ENCODE measurements around the gene TCN2.
"Not testable (repeated sequence)": the region's sequence is repeated elsewhere in the genome, so short reads cannot be mapped to it uniquely, and the experiment has no call there.

Gene TCN2

DNA sequence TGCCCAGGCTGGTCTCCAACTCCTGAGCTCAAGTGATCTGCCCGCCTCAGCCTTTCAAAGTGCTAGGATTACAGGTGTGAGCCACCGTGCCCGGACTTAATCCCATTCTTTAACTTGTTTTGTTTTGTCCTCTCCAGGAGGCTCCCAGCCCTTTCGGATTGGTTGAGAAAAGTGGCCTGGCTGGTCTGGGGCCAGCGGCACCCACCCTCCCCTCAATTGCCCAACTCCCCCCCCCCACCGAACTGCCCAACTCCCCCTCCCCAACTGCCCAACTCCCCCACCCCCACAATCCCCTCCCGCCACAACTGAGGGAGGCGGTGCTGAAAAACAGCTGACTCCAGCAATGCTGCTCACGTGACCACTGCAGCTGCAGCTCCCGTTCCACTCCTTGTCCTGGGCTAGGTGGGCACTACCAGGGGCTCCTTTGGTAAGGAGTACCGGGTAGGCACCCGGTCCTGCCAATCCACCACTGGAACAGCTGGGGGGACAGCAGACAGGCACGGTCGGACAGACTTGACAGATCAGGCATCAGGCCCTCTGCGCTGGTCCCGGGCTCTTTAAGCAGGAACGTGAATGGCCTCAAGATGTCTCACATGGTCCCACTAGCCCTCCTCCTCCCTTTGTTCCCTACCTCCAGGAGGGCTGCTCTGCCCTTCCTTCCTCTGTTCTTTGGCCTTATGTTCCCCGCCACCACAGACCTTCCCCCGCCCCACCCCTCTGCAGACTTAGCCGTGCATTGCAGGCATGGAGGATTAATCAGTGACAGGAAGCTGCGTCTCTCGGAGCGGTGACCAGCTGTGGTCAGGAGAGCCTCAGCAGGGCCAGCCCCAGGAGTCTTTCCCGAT lies at the start of gene TCN2:
TCN2 (plus strand) TSS at position 720 of the 845 bp plus-strand sequence. CDS start 158 bp downstream, outside the sequence.
- DNase-seq, result peak in 4 of 6 experiments; percentile 13 to 48 (median 25)

DNA sequence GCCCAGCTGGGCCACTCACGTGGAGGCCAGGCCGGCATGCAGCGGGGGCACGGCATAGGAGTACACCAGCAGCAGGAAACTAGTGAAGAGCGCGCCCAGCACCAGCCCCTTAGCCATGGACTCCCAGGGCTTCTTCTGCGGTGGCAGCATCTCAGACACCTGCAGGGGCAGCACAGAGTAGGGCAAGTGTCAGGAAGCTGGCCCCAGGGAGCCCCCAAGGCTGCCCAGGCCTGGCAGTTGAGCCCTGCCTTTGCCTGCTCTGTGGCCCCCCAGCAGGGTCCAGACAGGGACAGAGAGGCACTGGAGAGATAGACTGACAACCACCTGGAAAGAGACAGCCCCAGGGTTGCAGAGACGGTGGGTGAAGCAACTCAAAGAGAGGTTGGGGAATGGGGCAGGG lies 49.7 kb upstream of the TCN2 start:
- no peak for DNase-seq

DNA sequence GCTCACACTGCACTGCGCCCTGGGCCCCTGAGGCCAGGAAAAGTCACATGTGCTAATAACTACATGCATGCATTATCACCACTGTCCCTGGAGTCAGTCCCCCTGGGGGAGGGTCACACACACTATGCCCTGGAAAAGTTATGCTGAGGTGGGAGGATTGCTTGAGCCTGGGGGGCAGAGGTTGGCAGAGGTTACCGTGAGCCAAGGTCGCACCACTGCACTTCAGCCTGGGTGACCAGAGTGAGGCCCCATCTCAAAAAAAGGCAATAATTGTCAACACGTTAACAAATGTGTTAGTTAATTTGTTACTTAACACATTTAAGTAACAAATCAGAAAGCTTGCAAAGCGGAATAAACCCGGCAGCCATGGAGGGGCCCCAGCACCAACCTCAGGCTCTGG lies 47.1 kb upstream of the TCN2 start:
- no peak for DNase-seq

DNA sequence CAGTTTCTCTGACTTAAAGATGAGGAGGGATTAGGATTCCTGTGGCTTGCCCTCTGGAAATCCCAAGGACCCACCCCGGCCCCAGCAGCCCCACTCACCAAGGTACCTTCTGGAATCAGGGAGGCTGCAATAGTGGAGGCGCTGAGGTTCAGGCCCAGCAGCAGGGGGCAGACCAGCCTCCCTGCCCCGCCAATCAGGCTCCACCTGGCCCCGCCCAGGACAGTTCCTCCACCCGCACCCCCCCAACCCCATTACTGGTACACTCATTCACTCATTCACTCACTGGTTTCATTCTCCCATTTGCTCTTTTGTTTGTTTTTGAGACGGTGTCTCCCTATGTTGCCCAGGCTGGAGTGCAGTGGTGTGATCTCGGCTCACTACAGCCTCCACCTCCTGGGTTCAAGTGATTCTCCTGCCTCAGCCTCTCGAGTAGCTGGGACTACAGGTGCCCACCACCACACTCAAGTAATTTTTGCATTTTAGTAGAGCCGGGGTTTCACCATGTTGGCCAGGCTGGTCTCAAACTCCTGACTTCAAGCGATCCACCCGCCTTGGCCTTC lies 46.3 kb upstream of the TCN2 start:
- not testable (repeated sequence) for DNase-seq

DNA sequence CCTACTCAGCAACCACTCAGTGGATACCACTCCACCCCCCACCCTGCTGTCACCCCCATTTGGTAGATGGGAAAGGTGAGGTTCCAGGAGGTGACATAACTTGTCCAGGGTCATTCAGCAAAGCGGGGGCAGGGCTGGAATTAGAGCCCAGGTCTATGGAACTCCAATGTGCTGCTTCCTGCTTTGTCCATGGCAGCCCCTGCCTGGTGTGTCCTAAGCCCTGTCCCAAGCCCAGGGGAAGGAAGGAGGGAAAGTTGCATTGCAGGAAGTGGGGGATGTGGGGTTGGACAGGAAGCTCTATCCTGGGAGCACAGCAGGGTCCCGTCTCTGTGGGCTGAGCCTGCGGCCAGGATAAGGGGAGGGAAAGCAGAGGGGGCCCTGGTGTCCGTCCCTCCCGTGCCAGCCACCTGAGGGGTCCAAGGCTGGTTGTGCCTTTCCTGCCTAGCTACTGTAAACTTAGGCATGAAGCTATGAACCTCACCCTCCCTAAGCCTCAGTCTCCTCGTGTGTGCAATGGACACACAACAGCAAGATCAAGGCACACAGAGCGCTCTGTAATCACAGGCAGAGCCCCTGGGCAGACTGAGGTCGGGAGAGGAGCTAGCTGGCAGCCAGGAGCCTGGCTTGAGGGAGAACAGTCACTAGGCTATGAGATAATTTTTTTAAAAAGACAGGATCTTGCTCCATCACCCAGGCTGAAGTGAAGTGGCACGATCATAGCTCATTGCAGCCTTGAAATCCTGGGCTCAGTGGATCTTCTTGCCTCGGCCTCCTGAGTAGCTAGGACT lies 45.4 kb upstream of the TCN2 start:
- DNase-seq, result no peak

DNA sequence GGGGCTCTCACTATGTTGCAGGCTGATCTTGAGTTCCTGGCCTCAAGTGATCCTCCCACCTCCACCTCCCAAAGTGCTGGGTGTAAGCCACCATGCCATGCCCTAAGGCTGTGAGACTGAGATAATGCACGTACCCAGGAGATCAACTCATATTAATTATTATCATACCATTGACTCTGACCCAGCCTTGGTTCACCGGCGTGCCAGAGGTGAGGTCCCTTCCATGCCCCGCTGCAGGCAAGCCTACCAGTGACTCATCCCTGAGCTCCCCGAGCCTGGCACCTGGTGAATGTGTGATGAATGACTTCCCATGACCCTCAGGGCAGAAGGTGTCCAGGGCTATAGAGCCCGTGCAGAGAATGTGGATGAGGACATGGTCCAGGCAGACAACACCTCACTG lies 44.6 kb upstream of the TCN2 start:
- no peak for DNase-seq

DNA sequence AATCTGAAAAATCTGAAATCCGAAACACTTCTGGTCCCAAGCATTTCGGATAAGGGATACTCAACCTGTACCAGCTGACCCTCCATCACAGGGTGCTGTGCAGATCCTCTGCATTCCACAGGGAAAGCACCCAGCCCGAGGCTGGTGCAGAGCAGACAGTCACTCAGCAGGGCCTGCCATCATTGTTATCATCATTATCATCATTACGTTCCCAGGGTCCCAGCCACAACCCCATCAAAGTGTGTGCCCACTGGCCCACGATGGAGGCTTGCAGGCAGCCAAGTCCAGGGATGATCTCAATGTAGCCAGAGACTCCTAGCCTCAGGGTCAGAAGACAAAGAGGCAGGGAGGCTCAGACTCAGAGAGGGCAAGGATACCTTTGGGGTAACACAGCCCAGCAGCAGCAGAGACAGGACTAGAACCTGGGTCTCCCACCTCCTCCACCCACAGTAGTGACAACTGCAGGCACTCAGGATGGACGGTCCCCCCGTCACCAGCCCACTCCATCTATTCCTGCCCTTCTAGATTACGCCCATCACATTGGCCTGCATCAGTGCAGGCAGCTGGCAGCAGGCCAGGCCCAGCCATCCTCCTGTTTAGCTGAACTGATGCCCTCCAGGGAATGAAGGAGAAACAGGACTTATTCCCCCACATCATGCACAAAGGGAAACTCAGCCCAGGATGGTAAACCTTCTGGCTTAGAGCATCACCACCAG lies 42.8 kb upstream of the TCN2 start:
- DNase-seq, result no peak

DNA sequence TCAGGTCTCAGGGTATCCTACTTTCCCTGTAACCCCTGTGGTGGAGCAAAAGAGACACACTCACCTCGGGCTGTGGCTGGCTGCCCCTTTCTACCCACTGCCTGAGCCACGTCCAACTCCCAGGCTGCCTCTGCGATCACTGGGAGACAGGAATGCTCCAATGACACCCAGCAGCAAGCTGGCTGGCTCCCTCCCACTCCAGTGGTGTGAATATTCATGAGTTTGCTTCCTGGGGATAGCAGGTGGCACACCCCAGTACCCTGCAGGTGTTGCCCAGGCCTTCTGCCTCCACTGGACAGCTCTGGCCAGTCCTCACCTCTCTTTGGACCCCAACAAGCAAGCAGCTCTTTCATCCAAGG lies 42.2 kb upstream of the TCN2 start:
- DNase-seq, result no peak

DNA sequence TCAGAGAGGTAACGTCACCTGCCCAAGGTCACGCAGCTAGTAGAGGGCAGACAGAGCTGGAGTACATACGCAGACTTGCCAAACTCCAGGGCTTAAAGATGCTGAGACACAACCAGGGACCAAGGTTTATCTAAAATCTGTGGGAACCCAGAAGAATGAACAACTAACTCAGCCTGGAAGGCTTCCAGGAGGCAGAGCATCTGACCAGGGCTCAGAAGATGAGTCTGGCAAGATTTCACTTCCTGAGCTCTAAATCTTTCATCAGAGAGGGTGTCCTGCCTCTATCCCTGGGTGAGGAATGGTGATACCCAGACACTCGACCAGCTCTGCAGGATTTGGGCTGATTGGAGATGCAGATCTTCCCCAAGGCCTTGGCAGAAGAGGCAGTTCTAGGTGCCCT lies 41.6 kb upstream of the TCN2 start:
- DNase-seq, result no peak

DNA sequence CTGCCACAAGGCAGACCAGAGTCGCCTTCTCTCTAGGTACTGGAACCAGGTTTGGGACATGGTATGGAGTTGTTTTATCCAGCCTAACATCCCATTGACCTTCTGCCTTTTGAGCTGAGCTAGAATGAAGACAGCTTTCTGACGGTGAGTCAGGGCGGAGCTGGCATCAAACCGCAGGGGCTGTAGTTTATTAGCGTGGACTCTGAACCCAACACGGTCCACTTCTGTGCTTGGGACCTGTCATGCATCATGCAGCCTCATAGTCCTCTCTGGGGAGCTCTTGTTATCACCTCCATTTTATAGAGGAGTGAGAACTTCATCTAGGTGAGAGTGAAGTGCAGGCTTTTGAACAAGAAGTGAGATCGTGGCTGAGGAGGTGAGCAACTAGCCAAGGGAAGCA lies 40.8 kb upstream of the TCN2 start:
- no peak for DNase-seq

DNA sequence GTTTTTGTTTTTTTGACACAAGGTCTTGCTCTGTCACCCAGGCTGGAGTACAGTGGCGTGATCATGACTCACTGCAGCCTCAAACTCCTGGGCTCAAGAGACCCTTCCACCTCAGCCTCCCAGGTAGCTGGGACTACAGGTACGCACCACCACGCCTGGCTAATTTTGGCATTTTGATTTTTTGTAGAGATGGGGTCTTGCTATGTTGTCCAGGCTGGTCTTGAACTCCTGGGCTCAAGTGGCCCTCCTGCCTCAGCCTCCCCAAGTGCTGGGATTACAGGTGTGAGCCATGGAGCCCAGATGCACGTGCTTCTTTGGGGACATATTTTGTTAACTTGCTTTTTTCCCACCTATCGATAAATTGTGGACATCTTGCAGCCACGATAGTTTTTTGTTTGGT lies 39.7 kb upstream of the TCN2 start:
- DNase-seq, result not testable (repeated sequence)

DNA sequence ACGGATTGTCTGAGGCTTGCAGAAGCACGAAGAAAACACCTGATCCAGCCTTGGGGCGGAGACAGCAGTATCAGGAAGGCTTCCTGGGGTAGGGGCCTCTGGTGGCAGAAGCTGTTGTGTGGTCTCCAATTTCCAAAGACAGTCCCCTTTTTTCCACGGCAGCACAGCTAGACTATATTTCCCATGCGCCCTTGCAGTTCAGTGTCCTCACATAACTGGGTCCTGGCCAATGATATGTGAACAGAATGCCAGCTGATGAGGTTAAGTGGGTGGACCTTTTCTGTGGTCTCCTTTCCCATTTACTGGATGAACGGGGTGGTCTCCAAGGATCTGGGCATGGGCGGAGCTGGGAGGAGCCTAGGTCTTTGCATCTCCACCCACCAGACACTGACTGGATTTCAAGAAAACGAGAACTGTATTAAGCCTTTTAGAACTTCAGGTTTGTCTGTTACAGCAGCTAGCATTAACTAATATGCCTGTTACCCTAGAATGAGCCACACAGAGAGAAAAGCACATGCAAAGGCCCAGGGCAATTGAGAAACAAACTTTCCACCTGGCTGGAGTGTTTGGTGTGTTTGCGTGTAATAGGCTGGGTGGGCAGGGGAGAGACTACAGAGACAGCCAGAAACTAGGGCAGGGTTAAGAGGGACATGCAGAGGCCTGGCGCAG lies 38.7 kb upstream of the TCN2 start:
- no peak for DNase-seq

DNA sequence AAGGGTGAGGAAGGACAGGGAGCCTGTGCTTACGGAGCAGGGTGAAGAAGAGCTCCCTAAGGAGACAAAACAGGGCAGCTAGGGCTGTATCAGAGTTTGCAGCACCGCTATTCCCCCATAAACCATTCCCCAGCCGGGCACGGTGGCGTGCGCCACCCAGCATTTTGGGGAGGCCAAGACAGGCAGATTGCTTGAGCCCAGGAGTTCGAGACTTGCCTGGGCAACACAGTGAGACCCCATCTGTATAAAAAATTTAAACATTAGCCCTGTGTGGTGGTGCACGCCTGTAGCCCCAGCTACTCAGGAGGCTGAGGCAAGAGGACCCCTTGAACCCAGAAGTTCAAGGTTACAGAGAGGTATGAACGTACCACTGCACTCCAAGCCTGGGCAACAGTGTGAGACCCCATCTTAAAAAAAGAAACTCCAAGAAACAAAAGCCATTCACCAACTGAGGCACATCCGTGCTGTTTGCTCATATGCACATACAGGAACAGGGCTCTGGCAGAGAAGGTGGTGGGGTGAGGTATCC lies 37.2 kb upstream of the TCN2 start:
- no peak for DNase-seq

DNA sequence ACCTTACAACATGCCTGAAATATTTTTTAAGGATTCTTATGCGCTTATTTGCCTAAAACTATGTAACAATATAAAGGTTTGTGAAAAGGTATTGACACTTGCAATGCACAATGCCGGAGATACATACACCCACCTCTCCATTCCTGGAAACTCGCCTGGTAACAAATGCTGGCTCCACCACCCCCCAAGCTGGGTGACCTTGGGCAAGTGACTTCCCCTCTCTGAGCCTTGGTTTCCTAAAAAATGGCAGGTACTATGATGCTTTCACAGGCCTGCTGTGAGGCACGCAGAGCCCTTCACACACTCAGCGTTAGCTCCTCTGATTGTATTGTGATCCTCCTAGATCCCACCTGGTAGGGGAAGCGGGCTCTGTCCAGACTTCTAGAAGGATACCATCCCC lies 34.8 kb upstream of the TCN2 start:
- no peak for DNase-seq

DNA sequence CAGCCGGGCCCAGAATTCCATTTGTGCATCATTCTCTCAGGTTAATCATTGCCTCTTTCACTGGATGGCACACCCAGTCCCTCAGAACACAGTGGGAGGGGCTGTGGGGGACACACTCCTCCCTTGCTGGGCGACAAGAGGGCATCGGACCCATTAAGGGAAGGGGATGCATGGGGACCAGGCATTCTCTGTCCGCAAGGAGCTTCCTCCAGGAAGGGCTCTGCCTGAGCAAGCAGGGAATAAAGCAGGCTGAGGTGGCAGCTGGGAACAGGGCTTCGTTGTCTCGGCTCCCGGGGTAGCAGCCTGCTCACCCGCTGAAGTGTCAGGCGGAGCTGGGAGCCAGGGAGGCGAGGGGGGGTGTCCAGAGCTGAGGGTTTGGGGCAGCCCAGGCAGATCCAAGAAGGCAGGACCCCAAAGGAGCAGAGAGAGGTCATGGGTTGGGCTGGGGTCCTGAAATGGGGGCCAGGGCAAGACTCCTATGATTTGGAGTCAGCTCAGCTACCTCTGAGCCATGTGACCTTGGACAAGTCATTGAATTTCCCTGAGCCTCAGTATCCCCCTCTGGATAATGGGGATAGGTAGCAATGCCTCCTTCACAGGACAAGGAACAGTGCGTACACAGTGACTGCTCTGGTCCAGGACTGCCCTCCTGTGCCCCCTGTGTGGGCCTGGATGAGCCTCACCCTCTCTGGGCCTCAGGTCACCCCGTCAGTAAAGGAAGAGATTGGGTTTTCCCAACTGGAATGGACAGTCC lies 34.0 kb upstream of the TCN2 start:
- no peak for DNase-seq

DNA sequence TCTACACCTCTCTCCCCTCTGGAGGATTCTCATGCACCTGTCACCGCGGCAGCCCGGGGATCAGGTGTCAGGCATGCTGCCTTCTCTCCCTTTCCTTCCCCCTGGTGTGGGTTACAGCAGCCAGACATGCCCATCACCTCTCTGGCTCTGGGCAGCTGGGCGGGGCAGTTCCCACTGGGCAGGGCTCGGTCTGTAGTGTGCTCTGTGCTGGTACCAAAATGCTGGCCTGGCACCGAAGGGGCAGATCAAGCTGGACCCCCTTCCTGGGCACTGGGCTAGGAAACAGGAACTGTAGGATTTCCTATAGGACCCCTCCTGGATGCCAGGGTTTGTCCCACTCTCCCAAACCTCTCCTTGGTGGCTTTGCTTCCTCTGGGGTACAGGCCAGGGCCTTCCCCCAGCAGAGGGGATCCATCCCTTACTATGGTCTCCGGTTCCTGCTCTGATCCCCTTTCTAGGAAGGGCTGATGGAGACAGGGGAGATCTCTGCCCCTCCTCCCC lies 33.3 kb upstream of the TCN2 start:
- no peak for DNase-seq

DNA sequence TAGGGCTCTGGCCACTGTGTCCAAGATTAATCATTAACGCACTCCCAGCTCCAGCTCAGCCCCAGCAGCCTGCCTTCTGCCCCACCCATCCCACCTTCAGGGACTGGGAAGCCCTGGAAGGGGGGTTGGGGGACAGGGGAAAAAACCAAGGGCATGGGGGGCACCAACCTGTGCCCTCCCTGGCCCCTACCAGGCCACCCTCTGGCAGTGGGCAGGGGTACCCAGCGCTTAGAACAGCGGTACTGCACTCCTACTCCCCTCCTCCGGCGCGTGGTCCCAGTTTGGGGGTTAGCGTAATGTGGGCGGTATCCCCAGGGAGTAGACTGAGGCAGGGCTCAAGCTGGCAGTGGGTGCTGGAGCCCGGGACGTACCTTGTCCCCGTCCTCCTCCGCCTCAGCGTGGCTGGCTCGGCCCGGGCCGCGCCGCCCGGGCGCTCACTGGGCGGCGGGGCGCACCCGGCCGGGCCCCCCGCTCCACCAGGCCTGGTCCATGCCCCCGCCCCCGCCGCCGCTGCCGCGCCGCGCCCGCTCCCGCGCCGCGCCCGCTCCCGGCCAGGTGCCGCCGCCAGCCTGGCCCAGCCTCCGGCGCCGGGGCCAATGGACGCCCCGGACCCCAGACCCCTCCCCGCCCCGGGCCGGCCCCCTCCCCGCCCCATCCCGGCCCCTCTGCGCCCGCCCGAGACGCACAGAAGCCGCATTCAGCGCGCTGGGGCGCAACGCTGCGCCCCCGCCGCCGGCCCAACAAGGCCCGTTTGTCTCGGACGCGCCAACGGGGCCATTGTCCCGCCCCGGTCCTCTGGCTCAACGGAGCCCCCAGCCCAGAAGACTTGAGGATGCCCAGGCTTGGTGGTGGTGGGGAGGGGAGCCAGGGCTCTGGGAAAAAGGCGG lies 32.6 kb upstream of the TCN2 start, which contains the start of gene GAL3ST1:
GAL3ST1 (minus strand) TSS at position 571 of the 887 bp plus-strand sequence. CDS start 17,273 bp downstream, outside the sequence.
- no peak for DNase-seq

DNA sequence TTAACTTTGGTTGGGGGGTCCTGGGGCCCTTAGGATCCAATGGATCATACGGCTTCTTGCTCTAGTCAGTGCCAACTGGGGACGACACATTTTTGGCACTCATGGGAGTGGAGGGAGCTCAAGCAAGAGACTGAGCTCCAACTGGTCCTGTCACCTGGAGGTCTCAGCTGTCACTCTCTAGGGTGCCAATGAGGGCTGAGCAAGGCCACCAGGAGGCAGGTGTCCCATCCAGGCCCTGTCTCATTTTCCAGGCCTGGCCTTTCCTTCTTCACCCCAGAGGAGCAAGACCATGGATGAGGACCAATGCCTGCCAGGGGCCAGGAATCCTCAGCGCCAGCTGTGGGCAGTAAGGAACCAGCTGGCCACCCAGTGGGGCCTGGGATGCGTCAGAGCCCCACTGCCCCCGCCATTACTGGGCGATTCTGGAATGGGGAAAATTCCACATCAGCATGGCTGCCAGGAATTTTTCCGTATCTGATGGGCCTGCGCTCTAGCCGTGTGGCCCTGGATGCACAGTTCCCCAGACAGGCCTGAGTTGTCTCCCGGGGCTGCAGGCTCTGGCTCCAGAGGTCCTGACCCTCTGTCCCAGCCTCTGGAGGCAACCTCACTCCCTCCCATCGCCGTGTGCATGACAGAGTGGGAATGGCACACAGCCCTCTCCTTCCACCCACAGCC lies 31.8 kb upstream of the TCN2 start:
- no peak for DNase-seq

DNA sequence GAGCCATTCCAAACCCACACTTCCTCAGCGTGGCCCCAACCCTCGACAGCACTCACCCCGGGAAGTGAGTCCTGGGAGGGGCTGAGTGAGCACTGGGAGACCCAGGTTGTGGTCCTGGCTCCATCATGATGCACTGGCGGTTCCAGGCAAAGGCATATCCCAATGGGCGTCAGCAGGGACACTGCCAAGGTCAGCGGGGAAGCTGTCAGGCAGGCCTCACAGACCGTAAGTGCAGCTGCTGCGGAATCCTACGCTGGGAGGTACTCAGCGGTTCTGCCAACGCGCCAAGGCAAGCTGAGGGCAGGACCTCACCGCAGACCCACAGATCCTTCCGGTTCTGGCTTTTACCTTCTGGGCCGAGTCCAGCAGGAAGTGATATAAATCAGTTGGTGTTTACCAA lies 31.1 kb upstream of the TCN2 start:
- no peak for DNase-seq

DNA sequence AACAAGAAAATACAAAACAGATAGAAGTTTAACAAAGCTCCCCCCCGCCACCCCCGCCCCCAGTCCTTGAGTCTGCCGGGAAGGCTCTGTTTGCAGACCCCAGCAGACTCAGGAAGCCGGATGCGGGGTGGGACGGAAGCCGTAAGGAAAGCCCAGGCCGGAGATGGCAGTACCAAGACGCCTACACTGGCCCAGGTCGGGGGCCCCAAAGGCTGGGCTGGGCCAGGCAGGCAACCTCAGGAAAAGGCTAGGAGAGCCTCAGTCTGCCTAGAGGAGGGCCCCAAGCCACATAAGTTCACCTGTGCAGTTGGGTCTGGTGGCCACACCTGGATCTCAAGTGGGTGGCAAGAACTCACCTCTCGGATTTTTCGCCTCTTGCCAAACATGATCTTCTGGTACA lies 28.5 kb upstream of the TCN2 start:
- DNase-seq, result no peak
